HepG2 (cell line): ENCODE measurements around the gene SLC2A5. TPM values are rescaled to one million over a fixed set of nuclear protein-coding genes. Genes with fewer than 3 reads are reported as not detected.
"Not testable (repeated sequence)": the region's sequence is repeated elsewhere in the genome, so short reads cannot be mapped to it uniquely, and the experiment has no call there.

Experiments used
- ATF3 ChIP-seq: sonication (generic); formaldehyde crosslinking; IDR thresholded peaks from 2 replicates; pipeline ENCODE4 v1.4.0; 2020; ENCODE audit warnings: missing genetic modification reagents
- CREB1 ChIP-seq, 2 experiments: fragments of 450-650 bp in 1 of 2; IDR thresholded peaks; 2 replicates each; pipeline ENCODE4 v1.6.1; 2016 to 2017; ENCODE audit warnings: control low read depth in 1 of 2, mild to moderate bottlenecking in 1 of 2, missing compliant biosample characterization in 1 of 2, missing genetic modification characterization in 1 of 2
- FOSL2 ChIP-seq: sonication (generic); formaldehyde crosslinking; IDR thresholded peaks from 2 replicates; pipeline ENCODE4 v1.4.0; 2020; ENCODE audit warnings: missing genetic modification reagents
- FOXA1 ChIP-seq, 2 experiments: fragments of 450-650 bp in 1 of 2; sonication (generic) in 1 of 2; formaldehyde crosslinking in 1 of 2; IDR thresholded peaks; 2 replicates each; pipeline versions ENCODE4 v1.4.0 to v1.6.1; 2016 to 2020; ENCODE audit warnings: missing genetic modification reagents in 1 of 2
- FOXA3 ChIP-seq: IDR thresholded peaks from 2 replicates; pipeline ENCODE4 v1.6.1; 2016; ENCODE audit warnings: missing genetic modification reagents, missing compliant biosample characterization
- FOXP4 ChIP-seq: sonication (generic); formaldehyde crosslinking; IDR thresholded peaks from 2 replicates; pipeline ENCODE4 v1.4.0; 2020; ENCODE audit warnings: missing genetic modification reagents
- HDAC2 ChIP-seq: sonication (generic); formaldehyde crosslinking; IDR thresholded peaks from 2 replicates; pipeline ENCODE4 v1.4.0; 2020; ENCODE audit warnings: missing genetic modification reagents
- HMGXB4 ChIP-seq, 2 experiments: sonication (generic) in 1 of 2; formaldehyde crosslinking in 1 of 2; IDR thresholded peaks; 2 replicates each; pipeline versions ENCODE4 v1.4.0 to v1.6.1; 2018 to 2020; ENCODE audit warnings: missing genetic modification reagents in 2 of 2, borderline replicate concordance in 1 of 2, low read depth in 1 of 2, mild to moderate bottlenecking in 1 of 2, missing biosample characterization in 1 of 2
- KDM1A ChIP-seq: IDR thresholded peaks from 2 replicates; pipeline ENCODE4 v1.6.1; 2016; ENCODE audit warnings: missing compliant biosample characterization
- NR2F6 ChIP-seq, 2 experiments: IDR thresholded peaks; 2 replicates each; pipeline ENCODE4 v1.6.1; 2016; ENCODE audit warnings: antibody characterized with exemption in 1 of 2, mild to moderate bottlenecking in 1 of 2
- PITX1 ChIP-seq: sonication (generic); formaldehyde crosslinking; IDR thresholded peaks from 2 replicates; pipeline ENCODE4 v1.5.1; 2020; ENCODE audit warnings: mild to moderate bottlenecking, missing genetic modification reagents
- SAP130 ChIP-seq: IDR thresholded peaks from 2 replicates; pipeline ENCODE4 v1.6.1; 2016; ENCODE audit warnings: low read depth
- SOX5 ChIP-seq: IDR thresholded peaks from 2 replicates; pipeline ENCODE4 v1.6.1; 2016; ENCODE audit warnings: borderline replicate concordance
- TBX2 ChIP-seq: sonication (generic); formaldehyde crosslinking; IDR thresholded peaks from 2 replicates; pipeline ENCODE4 v1.5.0; 2020; ENCODE audit warnings: missing genetic modification reagents, mild to moderate bottlenecking, borderline replicate concordance
- TCF12 ChIP-seq, 2 experiments: fragments of 450-650 bp in 1 of 2; sonication (generic) in 1 of 2; formaldehyde crosslinking in 1 of 2; IDR thresholded peaks; 2 replicates each; pipeline versions ENCODE4 v1.6.1 to v1.8.0; 2017 to 2022; ENCODE audit warnings: antibody characterized with exemption in 1 of 2, mild to moderate bottlenecking in 1 of 2, missing genetic modification reagents in 1 of 2, moderate library complexity in 1 of 2
- TEAD3 ChIP-seq: optimal IDR thresholded peaks from 2 replicates; pipeline ENCODE3; 2016; ENCODE audit warnings: borderline replicate concordance
- YEATS4 ChIP-seq: sonication (generic); formaldehyde crosslinking; IDR thresholded peaks from 2 replicates; pipeline ENCODE4 v1.4.0; 2020; ENCODE audit warnings: missing genetic modification reagents, borderline replicate concordance
- YY1 ChIP-seq: IDR thresholded peaks from 2 replicates; pipeline ENCODE4 v1.6.1; 2011; ENCODE audit warnings: low read length, low read depth, moderate library complexity, mild to moderate bottlenecking; ENCODE audit not compliant: insufficient read depth, insufficient replicate concordance
- ZFY ChIP-seq: sonication (generic); formaldehyde crosslinking; IDR thresholded peaks from 2 replicates; pipeline ENCODE4 v1.4.0; 2020; ENCODE audit warnings: missing genetic modification reagents
- ZNF460 ChIP-seq: sonication (generic); formaldehyde crosslinking; IDR thresholded peaks from 2 replicates; pipeline ENCODE4 v1.5.1; 2020; ENCODE audit warnings: missing genetic modification reagents, mild to moderate bottlenecking, borderline replicate concordance
- ZNF605 ChIP-seq: sonication (generic); formaldehyde crosslinking; IDR thresholded peaks from 2 replicates; pipeline ENCODE4 v1.8.0; 2022; ENCODE audit warnings: mild to moderate bottlenecking, missing genetic modification reagents
- ZNF891 ChIP-seq: sonication (generic); formaldehyde crosslinking; IDR thresholded peaks from 2 replicates; pipeline ENCODE4 v1.5.0; 2020; ENCODE audit warnings: mild to moderate bottlenecking, missing genetic modification reagents
- ZSCAN21 ChIP-seq: sonication (generic); formaldehyde crosslinking; IDR thresholded peaks from 2 replicates; pipeline ENCODE4 v1.8.0; 2022; ENCODE audit warnings: mild to moderate bottlenecking, missing genetic modification reagents, moderate library complexity, borderline replicate concordance
- polyA plus RNA-seq, 8 experiments: library from polyadenylated mRNA; depleted of rRNA in 3 of 8; stranded (reverse) in 7 of 8; unstranded in 1 of 8; fragments of >200 nt; fragmentation: Illumina TruSeq in 4 of 8; extraction: Trizol in 4 of 8; gene quantifications; 2 replicates each; pipeline versions ENCODE4 v1.2.1 to v1.2.3, GENCODE V29; 2011 to 2016; ENCODE audit warnings: low read depth in 4 of 8, missing spikeins in 1 of 8, mixed read lengths in 1 of 8; ENCODE audit not compliant: insufficient read depth in 1 of 8
- total RNA-seq, 5 experiments: library from RNA; depleted of rRNA; stranded (reverse); fragments of >200 nt; fragmentation: Illumina TruSeq; extraction: Trizol; gene quantifications; 2 replicates each; pipeline ENCODE4 v1.2.3, GENCODE V29; 2016; ENCODE audit warnings: low read depth in 1 of 5

Gene SLC2A5
- total and polyA plus RNA-seq, 2 of the 13 experiments (the other 11 are each of a cell fraction or from before 2014, with no cell fraction given): 0.04 to 0.54 TPM

GRCh38 chr1:9001534-9002214, 67.8 kb downstream of the SLC2A5 start (continued):
- TF ChIP-seq FOXA3 (peak; percentile 65), TCF12 (CRISPR knock-in tag; IDR thresholded peaks at IDR 0.05) (0 out of 2 replicates have a peak, but pooled peaks have one; percentile 44), HMGXB4 (CRISPR knock-in tag; IDR thresholded peaks at IDR 0.05; ENCODE audit: borderline replicate concordance in 1 of 2, low read depth in 1 of 2) (0 out of 4 replicates have a peak, but pooled peaks of 1 of the 2 experiments have one; percentile 20), SAP130 (CRISPR knock-in tag) (peak; percentile 57), TBX2 (CRISPR knock-in tag) (peak; percentile 30; the same call in 1 of the 2 replicates), FOXA1 (CRISPR knock-in tag; IDR thresholded peaks at IDR 0.05) (peak; percentile 78), YEATS4 (0 out of 2 replicates have a peak, but pooled peaks have one; percentile 23), ZNF605 (0 out of 2 replicates have a peak, but pooled peaks have one; percentile 63), HDAC2 (CRISPR knock-in tag) (peak; percentile 42; the same call in 1 of the 2 replicates), TEAD3 (peak; percentile 8), ZFY (CRISPR knock-in tag) (0 out of 2 replicates have a peak, but pooled peaks have one; percentile 39), SOX5 (peak; percentile 69), ATF3 (CRISPR knock-in tag) (0 out of 2 replicates have a peak, but pooled peaks have one; percentile 21), ZSCAN21 (CRISPR knock-in tag) (0 out of 2 replicates have a peak, but pooled peaks have one; percentile 17), ZNF460 (CRISPR knock-in tag) (peak; percentile 94), PITX1 (CRISPR knock-in tag) (peak; percentile 97), YY1 (peak; percentile 16), NR2F6 (CRISPR knock-in tag; IDR thresholded peaks at IDR 0.05) (0 out of 2 replicates have a peak, but pooled peaks have one; percentile 7), FOSL2 (CRISPR knock-in tag) (peak; percentile 70; the same call in 1 of the 2 replicates), CREB1 (CRISPR knock-in tag; IDR thresholded peaks at IDR 0.05) (peak; percentile 46; the same call in 1 of the 2 replicates), ZNF891 (CRISPR knock-in tag) (0 out of 2 replicates have a peak, but pooled peaks have one; percentile 29), FOXP4 (peak; percentile 57; the same call in 1 of the 2 replicates), KDM1A (peak; percentile 34; the same call in 1 of the 2 replicates)
- not testable (repeated sequence) for TF ChIP-seq TCF12, FOXA1, NR2F6, CREB1 (IDR thresholded peaks at IDR 0.05)
